HG03103 (cell line): ENCODE results near the gene UNG.

Source experiments
- ATAC-seq: cut with Tn5 transposase; IDR thresholded peaks from one replicate; pipeline ENCODE4 v1.9.1; 2021; ENCODE audit warnings: low read depth; ENCODE audit not compliant: unreplicated experiment

Gene UNG

DNA sequence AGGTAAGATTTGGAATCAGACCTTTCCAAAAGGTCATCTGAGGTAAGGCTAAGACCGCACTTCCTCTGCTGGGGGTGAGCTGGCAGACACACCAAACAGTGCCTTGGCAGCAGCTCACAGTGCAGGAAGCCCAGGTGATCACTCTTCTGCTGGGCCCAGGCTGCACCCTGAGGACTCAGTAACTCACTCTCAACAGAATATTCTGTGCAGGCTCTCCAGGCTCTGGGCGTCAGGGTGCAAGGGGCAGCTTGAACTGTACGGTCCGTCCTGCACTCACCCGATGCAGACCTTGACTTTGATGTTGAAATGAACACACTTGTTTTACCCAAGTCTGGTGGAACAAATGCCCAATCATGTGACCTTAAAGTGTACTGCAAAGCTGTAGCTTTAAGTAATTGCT is 10.1 kb upstream of the UNG start:
- ATAC-seq, result no peak

DNA sequence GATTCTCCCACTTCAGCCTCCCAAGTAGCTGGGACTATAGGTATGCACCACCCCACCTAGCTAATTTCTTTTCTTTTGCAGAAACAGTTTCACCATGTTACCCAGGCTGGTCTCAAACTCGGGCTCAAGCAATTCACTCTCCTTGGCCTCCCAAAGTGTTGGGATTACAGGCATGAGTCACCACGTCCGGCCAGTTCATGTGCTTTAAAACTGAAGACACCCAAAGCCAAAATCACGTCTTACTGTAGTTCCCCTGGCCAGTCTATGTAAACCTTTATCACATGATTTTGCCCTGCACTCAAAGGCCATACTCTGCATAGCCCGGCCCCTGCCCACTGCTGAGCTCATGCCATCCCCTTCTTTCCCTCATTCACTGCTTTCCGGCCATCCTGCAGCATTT is 8.6 kb upstream of the UNG start:
- no peak for ATAC-seq

DNA sequence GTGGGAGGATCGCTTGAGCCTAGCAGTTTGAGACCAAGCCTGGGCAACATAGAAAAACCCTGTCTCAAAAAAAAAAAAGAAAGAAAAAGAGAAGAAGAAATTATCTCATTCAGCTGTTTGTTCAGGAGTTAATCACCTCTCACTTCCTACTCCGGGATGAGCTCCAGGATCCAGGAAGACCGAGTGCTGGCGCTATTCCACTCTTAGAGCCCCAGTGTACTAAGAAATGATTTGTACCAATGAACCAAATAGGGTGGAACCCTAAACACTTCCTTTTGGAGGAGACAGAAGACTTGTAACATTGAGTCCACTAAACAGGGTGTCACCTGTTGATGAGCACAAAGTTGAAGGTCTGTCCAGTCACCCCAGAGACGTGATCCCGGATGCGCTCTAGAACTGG is 7.7 kb upstream of the UNG start:
- ATAC-seq, result no peak

DNA sequence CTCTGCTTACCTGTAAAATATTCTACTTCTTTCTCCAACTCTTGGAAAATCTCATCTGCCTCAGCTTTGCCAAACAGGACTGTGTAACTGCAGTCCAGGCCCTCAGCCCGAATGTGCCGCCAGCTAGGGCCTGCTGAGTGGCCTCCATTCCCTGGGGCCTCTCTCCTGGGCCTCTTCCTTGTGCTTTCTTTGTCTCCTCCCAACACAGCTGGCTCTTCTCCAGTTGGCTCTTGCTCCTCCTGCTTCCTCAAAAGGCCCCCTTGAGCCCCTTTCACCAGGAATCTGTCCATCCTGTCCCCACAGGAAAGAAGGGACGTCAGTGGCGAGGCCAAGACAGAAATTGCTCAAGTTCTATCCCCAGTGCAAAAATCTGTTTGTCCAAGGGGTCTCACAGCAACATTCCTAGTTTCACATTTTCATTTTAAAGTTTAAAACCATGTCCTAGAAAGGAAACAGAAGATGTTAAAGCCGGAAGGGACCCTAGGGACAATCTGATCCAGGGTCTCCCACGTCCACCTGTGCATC is 4.8 kb upstream of the UNG start:
- ATAC-seq, result no peak

DNA sequence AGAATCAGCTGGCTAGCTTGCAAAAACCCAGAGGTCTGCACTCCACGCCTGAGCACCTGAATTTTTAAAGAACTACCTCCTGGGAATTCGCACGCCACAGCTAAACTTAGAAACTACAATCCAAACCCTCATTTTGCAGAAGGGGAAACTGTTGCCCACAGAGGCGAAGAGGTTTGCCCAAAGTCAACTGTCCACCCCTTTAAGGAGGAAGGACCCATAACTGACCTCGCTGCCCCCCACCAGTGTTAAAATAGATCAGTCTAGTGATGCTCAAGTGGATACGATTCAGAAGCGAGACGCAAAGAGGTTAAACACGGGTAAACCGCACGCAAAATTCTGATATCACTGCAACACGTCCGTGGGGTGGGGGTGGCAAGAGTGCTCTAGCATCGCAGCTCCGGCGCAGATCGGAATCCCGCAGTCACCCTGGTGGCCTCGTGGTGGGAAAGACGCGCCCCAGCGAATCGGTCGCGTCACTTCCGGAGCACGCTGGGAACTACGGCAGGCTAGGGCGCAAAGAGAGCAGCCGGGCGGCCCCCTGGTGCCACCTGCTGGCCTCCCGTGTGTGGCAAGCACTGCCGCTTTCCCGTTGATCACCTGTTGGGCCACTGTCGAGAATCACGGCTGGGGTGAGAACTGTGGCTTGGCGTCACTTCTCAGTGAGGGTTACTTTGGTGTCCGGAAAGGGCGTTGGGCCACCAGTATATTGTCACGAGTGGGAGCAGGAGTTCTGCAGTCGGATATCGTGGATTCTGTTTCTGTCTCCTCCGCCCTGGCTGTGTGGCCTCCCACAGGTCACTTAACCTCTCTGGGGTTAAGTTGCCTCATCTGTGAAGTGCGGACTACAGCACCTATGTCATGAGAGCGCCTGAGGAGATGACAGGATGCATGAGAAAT is 4.1 kb upstream of the UNG start, which contains the start of gene ALKBH2:
Gene ALKBH2 (minus strand): TSS at position 451 of the 897 bp plus-strand sequence. CDS start 686 bp downstream, outside the sequence.
- peak; percentile 59 for ATAC-seq

DNA sequence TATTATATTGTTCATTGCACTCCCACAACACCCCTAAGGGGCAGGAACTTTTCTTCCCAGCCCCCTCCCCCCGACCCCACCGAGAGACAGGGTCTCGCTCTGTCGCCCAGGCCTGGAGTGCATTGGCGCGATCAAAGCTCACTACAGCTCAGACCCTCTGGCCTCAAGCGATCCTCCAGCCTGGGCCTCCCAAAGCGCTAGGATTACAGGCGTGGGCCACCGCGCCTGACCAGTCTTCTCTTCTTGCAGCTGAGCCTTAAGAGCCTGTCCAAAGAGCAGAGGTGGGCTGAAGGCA is 310 bp upstream of the UNG start:
- no peak for ATAC-seq

DNA sequence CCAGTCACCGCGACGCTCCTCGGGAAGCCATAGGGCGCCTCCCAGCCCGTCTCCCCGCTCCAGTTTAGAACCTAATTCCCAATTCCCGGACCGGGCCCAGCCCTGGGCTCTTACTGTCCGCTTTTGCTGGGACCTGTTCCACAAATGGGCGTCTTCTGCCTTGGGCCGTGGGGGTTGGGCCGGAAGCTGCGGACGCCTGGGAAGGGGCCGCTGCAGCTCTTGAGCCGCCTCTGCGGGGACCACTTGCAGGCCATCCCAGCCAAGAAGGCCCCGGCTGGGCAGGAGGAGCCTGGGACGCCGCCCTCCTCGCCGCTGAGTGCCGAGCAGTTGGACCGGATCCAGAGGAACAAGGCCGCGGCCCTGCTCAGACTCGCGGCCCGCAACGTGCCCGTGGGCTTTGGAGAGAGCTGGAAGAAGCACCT is 797 bp downstream of the UNG start:
- ATAC-seq, result peak; percentile 13

DNA sequence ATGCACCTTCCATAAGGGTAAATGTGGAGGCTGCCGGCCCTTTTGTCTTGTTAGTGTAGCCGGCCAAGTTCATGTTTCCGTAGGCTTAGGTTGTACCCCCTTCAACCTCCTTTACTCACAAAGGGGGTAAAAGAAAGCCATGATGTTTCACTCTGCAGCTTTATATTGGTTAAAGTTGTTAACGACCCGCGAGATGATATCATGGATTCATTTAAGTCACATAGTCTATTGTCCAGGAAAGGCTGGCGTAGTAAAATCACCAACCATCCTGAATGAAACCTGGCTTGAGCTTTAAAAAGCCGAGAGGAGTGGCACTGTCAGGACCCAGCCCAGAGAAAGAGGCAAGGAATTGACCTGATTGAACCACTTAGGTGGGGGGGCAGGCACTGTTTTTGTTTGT is 1.3 kb downstream of the UNG start:
- ATAC-seq, result no peak

DNA sequence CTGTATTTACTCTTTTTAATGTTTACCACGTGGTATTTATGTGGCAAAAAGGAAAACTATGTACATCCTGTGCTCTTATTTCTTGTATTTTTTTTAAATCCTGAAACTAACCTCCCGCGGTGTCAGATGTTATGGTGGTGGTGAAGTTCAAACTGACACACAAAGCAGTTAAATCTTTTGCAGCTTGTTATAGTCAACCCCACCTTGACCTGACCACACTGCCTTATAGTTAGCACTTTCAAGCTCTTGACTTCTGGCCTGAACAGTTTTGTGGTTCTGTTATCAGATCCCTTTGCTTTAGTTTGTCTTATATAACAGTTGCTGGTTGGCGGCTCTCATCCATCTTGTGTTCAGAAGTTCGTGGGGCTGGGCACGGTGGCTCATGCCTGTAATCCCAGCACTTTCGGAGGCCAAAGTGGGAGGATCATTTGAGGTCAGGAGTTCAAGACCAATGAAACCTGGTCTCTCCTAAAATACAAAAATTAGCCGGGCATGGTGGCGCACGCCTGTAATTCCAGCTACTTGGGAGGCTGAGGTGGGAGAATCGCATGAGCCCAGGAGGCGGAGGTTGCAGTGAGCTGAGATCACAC is 2.1 kb downstream of the UNG start:
- ATAC-seq, result no peak

DNA sequence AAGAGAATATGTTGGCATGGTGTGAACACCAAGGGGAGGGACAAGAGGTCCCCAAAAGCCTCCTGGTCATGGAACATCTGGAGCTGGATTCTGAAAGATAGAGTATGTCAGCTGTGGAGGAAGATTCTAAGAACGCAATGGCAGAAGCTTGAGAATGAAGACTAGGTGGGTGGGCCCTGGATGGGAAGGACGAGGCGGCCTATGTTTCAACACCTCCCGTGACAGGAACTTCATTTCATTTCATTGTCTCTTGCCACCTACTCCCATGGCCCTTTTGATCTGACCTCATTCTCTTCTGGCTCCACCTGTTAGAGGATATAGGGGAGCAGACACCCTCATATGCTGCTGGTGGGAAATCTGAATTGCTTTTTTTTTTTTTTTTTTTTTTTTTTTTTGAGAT is 3.3 kb downstream of the UNG start:
- ATAC-seq, result no peak

DNA sequence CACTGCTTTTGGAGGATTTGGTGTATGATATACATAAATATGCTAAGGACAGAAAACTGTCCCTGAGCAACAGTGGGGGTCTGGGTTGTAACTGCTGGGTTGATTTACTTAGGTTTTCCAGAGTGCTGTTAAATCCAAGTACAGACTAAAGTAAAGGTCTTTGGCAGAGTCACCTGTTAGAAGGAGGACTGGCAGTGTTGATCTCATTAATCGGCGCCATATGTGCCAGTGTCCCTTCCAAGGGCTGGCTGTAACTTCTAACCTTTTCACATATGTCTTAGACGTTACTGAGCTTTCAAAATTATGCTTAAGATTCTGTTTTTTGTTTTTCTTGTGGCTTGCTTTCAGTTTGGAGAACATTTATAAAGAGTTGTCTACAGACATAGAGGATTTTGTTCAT is 5.1 kb downstream of the UNG start:
- no peak for ATAC-seq

DNA sequence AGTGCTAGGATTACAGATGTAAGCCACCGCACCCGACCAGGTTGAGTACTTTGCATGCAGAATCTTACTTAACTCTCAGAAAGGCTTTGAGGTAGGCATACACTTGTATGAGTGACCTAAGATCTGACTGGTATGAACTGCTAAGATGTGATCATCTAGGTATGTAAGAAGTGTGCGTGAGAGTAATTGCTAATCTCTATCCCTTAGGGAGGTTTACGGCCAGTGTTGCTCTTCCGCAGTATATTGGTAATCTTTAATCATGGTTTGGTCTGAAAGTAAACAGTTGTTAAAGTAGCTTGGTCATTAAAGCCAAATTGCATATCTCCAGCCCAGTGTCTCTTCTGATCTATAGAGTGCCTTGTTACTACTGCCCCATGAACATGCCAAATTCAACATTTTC is 7.8 kb downstream of the UNG start:
- ATAC-seq, result no peak

DNA sequence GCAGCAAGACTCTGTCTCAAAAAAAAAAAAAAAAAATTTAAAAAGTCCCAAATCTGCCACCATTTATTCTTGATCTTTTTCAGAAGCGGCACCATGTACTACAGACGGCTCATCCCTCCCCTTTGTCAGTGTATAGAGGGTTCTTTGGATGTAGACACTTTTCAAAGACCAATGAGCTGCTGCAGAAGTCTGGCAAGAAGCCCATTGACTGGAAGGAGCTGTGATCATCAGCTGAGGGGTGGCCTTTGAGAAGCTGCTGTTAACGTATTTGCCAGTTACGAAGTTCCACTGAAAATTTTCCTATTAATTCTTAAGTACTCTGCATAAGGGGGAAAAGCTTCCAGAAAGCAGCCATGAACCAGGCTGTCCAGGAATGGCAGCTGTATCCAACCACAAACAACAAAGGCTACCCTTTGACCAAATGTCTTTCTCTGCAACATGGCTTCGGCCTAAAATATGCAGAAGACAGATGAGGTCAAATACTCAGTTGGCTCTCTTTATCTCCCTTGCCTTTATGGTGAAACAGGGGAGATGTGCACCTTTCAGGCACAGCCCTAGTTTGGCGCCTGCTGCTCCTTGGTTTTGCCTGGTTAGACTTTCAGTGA is 12.5 kb downstream of the UNG start:
- ATAC-seq, result no peak

DNA sequence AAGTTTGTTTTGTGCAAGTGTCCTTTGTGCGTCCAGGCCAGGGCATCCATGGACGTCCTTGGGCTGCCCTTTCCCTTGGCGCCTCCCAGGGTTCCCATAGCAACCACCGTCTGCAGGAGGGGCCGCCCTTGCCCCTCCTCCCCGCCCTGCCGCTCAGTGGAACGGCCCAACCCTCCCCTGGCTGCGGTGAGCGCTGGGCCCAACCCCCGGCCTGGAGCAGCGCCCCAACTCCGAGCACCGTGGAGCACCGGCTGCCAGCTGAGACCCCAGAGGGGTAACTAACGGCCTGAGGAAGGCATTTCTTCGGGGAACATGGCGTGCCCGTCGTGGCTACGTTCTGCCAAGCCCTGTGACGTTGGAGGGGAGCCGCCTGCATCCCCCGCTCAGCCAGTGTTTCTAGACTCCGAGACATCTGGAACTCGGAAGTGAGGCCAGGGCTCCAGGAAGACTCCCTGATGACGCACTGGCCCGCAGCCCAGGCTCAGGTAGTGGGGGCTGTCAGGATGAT is 13.6 kb downstream of the UNG start:
- ATAC-seq, result no peak

DNA sequence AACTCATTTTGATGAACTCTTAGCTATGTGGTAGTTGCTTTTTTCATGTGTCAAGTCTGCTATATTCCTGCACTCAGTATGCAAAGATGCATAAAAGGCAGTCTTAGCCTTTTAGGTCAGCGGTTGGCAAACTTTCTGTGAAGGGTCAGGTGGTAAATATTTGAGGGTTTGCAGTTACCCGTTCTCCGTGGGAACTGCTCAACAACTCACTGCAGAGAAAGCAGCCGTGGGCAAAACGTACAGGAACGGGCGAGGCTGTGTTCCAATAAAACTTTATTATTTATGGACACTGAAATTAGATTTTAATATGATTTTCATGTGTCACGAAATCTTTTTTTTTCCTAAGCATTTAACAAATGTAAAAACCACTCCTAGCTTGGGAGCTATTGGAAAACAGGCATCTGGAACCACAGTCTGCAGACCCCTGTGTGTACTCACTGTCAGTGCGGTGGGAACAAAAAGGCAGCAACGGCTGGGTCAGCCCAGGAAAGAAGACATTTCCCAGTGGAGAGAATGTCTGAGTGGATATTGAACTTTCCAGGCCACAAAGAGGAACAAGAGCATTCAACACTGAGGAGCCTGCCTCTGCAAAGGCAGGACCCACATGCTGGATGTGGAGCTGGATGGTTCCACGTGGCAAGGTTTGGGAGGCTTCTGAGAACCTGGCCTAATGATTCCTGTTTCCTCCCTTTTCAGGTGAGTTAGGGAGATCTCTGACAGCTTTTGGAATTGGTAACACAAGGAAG is 15.5 kb downstream of the UNG start:
- ATAC-seq, result no peak

DNA sequence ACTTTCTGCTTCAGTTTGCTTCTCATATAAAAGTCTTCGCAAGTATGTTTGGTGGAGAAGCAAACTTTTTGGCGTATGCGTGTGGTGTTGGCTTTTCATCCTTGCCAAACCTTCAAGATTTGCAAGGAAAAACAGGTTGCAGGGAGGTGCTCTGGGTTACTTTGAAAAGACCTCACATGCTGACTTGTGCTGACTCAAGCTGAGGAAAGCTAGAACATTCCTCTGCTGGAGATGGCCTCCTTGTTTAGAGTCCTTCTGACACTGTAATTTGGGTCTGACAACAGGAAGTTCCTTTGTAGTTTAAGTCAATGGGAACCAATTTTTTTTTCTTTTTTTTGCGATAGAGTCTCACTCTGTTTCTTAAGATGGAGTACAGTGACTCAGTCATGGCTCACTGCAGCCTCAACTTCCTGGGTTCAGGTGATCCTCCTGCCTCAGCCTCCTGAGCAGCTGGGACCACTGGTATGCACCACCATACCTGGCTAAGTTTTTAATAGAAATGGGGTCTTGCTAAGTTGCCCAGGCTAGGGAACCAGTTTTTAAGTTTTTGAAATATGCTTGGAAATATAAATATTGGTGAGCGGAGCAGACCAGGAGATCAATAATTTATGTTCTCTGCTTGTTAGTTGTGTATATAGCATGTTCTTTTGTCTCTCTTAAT is 16.4 kb downstream of the UNG start:
- no peak for ATAC-seq

DNA sequence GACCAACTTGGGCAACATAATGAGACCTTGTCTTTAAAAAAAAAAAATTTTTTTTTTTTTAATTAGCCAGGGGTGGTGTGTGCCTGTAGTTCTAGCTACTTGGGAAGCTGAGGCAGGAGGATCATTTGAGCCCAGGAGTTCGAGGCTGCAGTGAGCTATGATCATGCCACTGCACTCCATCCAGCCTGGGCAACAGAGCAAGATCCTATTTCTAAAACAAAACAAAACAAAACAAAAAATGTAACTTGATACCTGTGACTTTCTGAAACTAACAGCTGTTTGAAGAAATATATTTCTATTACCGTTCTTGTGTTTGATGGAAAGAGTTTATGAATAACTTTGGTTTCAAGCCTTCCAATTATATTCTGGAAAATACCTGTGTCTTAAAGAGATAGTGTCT is 17.2 kb downstream of the UNG start:
- no peak for ATAC-seq

DNA sequence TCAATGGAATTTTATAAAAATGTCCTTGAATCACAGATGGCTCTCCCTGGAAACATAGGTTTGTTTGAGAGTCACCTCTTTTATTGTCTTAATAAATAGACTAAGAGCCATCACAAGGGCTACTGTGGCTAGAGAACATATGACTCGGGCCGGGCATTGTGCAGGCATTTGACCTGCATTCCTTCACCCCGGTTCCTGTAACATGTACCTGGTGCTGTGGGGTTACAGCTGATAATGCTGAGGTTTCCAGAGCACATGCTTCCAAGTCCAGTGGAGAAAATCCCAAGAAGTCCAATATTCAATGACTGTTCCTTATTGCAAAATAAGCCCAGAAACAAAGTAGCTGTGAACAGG is 18.0 kb downstream of the UNG start:
- ATAC-seq, result no peak

DNA sequence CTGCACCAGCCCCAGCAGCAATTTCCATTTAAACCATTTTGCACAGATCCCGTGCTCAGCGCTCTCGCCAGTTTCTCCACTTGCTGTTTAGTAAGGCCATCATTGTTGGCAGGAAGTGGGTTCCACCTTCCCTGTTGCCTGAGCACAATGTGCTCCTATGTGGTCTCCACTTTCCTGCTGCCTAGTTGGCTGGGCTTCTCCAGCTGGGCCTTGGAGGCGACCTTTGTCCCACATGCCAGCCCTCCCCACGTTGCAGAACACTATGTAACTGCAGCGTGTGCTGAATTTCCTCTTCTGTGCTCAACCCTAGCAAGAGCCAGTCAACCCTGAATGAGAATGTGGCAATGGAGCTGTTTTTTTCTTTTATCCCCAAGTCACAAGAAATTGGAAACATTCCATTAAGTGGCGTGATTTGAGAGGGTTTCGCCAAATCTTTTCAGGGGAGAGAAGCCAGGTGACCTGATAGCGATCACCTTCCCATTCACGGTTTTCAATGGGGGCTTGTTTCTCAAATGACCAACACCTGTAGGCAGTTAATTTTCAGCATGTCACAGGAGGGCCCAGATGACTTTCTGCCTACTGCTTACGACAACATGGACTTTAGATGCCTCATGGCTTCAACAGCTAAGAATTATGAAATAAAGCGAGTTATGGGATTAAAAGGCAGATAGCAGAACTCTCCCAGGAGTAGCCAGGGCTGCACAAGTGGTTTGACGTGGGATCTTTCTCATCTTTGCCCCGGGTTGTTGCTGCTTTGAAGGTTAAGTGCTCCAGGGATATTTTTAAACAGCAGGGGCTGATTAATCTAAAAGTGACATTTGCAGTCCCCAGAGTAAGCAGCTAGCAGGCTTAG is 18.6 kb downstream of the UNG start, which contains the start of gene ACACB:
Gene ACACB (plus strand): TSS at position 830 of the 853 bp plus-strand sequence. CDS start 22,819 bp downstream, outside the sequence.
- no peak for ATAC-seq
